B cell (primary cell): Measurements from ENCODE around the gene UBR1.

Experiments
- EZH2 ChIP-seq: IDR thresholded peaks from 2 replicates; pipeline ENCODE4 v1.6.1; 2012; ENCODE audit warnings: borderline replicate concordance, low read depth, mild to moderate bottlenecking, moderate library complexity, low read length; ENCODE audit not compliant: insufficient read depth, poor library complexity, severe bottlenecking
- TF ChIP-seq, protein P1 (sequence below): fragments of 200-600 bp; IDR thresholded peaks from one replicate; pipeline ENCODE4 v1.8.0; 2022; ENCODE audit warnings: antibody characterized with exemption, mild to moderate bottlenecking

DNA sequence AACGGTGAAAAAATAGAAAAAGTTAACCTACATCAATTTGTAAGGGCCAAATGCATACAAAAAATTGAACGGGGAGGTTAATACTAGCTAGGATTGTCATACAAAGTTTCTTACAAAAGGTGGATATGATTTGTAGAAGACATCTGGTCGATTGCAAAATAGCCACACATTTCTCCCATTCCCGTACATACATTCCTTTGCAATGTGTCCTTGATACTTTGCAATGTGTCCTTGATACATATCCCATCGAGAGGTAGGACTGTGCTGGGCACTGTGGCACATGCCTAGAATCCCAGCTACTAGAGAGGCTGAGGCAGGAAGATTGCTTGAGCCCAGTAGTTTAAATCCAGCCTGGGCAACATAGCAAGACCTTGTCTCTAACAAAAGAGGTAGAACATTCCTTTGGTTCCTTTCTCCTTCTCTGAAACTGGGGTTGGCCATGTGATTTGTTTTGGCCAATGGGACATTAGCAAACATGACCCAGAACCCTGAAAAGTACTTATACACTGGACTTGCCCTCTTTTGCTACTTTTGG, 194.7 kb downstream of the UBR1 start:
- TF ChIP-seq, protein P1, sequence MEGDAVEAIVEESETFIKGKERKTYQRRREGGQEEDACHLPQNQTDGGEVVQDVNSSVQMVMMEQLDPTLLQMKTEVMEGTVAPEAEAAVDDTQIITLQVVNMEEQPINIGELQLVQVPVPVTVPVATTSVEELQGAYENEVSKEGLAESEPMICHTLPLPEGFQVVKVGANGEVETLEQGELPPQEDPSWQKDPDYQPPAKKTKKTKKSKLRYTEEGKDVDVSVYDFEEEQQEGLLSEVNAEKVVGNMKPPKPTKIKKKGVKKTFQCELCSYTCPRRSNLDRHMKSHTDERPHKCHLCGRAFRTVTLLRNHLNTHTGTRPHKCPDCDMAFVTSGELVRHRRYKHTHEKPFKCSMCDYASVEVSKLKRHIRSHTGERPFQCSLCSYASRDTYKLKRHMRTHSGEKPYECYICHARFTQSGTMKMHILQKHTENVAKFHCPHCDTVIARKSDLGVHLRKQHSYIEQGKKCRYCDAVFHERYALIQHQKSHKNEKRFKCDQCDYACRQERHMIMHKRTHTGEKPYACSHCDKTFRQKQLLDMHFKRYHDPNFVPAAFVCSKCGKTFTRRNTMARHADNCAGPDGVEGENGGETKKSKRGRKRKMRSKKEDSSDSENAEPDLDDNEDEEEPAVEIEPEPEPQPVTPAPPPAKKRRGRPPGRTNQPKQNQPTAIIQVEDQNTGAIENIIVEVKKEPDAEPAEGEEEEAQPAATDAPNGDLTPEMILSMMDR, result no peak
- TF ChIP-seq EZH2, result no peak
